Forelimb muscle (tissue), 1 donor: Measurements from ENCODE around the gene DIDO1. TPM values are rescaled to one million over a fixed set of nuclear protein-coding genes. Genes with fewer than 3 reads are reported as not detected.

Source experiments
- DNase-seq: peaks from one replicate; pipeline ENCODE4 v3.0.0-alpha.2; 2013; ENCODE audit warnings: low read depth
- polyA plus RNA-seq: library from polyadenylated mRNA; unstranded; fragments of 120-200 nt; gene quantifications from one replicate; pipeline ENCODE4 v1.2.1, GENCODE V29; 2013; ENCODE audit not compliant: insufficient read length

Gene DIDO1
- polyA plus RNA-seq, 1 donor, result 33.3 TPM

- no peak for DNase-seq
Observed at GRCh38 chr20:62895539-62895938, 30.8 kb downstream of the DIDO1 start.

- DNase-seq, result no peak
Observed at GRCh38 chr20:62894261-62894660, 32.0 kb downstream of the DIDO1 start.

GRCh38 chr20:62893700-62894099 lies 32.6 kb downstream of the DIDO1 start:
- no peak for DNase-seq

- DNase-seq, result no peak
Observed at GRCh38 chr20:62892348-62893304, 33.7 kb downstream of the DIDO1 start.

GRCh38 chr20:62891111-62891510 lies 35.2 kb downstream of the DIDO1 start:
- DNase-seq, result no peak

- no peak for DNase-seq
Observed at GRCh38 chr20:62890444-62890843, 35.9 kb downstream of the DIDO1 start.

- no peak for DNase-seq
Observed at GRCh38 chr20:62889871-62890270, 36.4 kb downstream of the DIDO1 start.

- DNase-seq, result no peak
Observed at GRCh38 chr20:62889411-62889810, 36.9 kb downstream of the DIDO1 start.

- DNase-seq, result no peak
Observed at GRCh38 chr20:62888910-62889309, 37.4 kb downstream of the DIDO1 start.

GRCh38 chr20:62888406-62888805 lies 37.9 kb downstream of the DIDO1 start:
- DNase-seq, result no peak

- no peak for DNase-seq
Observed at GRCh38 chr20:62887860-62888239, 38.5 kb downstream of the DIDO1 start.

GRCh38 chr20:62887152-62887859 lies 39.0 kb downstream of the DIDO1 start:
- no peak for DNase-seq

- DNase-seq, result no peak
Observed at GRCh38 chr20:62886709-62887058, 39.6 kb downstream of the DIDO1 start.

GRCh38 chr20:62885896-62886708 lies 40.2 kb downstream of the DIDO1 start:
- no peak for DNase-seq

- no peak for DNase-seq
Observed at GRCh38 chr20:62885046-62885895, 41.0 kb downstream of the DIDO1 start.

GRCh38 chr20:62884556-62884955 lies 41.7 kb downstream of the DIDO1 start:
- DNase-seq, result no peak

GRCh38 chr20:62882426-62882825 lies 43.9 kb downstream of the DIDO1 start:
- DNase-seq, result no peak

GRCh38 chr20:62881662-62882395 lies 44.5 kb downstream of the DIDO1 start:
- no peak for DNase-seq

- no peak for DNase-seq
Observed at GRCh38 chr20:62880935-62881661, 45.2 kb downstream of the DIDO1 start.
